ENCODE data around the gene SAE1. TPM values are rescaled to one million over a fixed set of nuclear protein-coding genes. Genes with fewer than 3 reads are reported as not detected.

Gene SAE1
- total RNA-seq, 1 donor from 2014 or later = 140 TPM

DNA sequence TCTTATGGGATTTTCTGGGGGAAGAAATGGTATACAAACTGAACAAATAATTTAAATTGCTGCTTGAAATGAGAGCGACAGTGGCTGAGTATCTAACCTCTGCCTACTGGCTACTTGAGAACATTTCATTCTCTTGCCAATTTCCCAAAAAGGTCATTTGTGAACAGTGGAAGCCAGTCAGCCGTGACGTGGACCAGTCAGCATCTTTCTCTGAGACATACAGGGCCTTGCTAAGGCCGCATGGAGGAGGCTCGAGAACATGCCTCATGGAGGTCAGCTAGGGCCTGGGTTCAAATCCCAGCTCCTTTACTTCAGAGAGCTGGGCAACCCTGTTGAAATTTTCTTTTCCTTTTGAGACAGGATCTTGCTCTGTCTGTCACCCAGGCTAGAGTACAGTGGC lies 37.4 kb upstream of the SAE1 start:
- H3K4me3 ChIP-seq (ENCODE audit: low read depth, low read length) = no peak overlapping the region
- TF ChIP-seq, protein P1, sequence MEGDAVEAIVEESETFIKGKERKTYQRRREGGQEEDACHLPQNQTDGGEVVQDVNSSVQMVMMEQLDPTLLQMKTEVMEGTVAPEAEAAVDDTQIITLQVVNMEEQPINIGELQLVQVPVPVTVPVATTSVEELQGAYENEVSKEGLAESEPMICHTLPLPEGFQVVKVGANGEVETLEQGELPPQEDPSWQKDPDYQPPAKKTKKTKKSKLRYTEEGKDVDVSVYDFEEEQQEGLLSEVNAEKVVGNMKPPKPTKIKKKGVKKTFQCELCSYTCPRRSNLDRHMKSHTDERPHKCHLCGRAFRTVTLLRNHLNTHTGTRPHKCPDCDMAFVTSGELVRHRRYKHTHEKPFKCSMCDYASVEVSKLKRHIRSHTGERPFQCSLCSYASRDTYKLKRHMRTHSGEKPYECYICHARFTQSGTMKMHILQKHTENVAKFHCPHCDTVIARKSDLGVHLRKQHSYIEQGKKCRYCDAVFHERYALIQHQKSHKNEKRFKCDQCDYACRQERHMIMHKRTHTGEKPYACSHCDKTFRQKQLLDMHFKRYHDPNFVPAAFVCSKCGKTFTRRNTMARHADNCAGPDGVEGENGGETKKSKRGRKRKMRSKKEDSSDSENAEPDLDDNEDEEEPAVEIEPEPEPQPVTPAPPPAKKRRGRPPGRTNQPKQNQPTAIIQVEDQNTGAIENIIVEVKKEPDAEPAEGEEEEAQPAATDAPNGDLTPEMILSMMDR (conservative IDR thresholded peaks at IDR 0.05; ENCODE audit: low read depth, low read length) = no peak
- no peak for DNase-seq (ENCODE audit: low read depth)

DNA sequence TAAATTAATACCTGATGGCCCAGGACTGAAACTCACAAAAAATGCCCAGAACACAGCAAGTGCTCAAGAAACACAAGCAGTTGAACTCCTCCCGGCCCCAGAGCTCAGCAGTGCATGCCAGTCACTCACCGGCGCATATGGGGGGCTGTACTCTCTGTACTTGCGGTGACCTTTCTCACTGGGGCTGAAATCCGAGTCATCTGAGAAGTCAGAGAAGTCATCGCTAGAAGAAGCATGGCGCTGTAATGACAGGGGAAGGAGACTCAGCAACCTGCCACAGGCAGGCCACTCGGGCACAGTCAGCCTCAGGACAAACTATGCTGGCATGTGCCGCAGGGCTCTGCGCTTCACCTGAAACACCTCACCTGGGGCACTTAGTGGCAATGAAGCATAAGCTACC lies 36.8 kb upstream of the SAE1 start:
- TF ChIP-seq, protein P1 (conservative IDR thresholded peaks at IDR 0.05; ENCODE audit: low read depth, low read length) = no peak
- no peak overlapping the region for H3K4me3 ChIP-seq (ENCODE audit: low read depth, low read length)
- no peak for DNase-seq (ENCODE audit: low read depth)

- DNase-seq (ENCODE audit: low read depth) = no peak
- TF ChIP-seq, protein P1 (conservative IDR thresholded peaks at IDR 0.05; ENCODE audit: low read depth, low read length) = no peak
- no peak overlapping the region for H3K4me3 ChIP-seq (ENCODE audit: low read depth, low read length)
Measured at GRCh38 chr19:47094557-47095475, 35.8 kb upstream of the SAE1 start.

GRCh38 chr19:47095476-47096099 lies 35.0 kb upstream of the SAE1 start:
- no peak overlapping the region for H3K4me3 ChIP-seq (ENCODE audit: low read depth, low read length)
- TF ChIP-seq, protein P1 (conservative IDR thresholded peaks at IDR 0.05; ENCODE audit: low read depth, low read length) = no peak
- DNase-seq (ENCODE audit: low read depth) = no peak

GRCh38 chr19:47096100-47096704 lies 34.4 kb upstream of the SAE1 start:
- no peak overlapping the region for H3K4me3 ChIP-seq (ENCODE audit: low read depth, low read length)
- DNase-seq (ENCODE audit: low read depth) = no peak
- TF ChIP-seq, protein P1 (conservative IDR thresholded peaks at IDR 0.05; ENCODE audit: low read depth, low read length) = no peak

DNA sequence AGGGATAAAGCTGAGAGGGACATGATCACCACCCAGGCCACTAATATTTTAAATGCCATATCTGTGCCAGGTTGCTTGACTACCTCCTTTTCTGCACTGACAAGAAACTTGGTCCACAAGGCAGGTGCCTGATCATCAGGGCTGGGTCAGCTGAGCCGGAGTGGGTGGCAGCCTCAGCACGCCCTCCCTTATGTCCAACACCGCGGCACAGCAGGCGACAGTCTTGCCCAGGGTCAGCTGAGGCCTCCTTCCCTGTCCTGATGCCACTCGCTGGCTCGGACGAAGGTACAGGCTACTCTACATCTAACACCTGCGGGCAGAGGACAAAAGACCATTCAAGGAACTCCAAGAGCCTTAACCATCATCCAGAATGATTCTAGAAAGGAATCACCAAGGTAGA lies 33.9 kb upstream of the SAE1 start:
- no peak overlapping the region for H3K4me3 ChIP-seq (ENCODE audit: low read depth, low read length)
- no peak for DNase-seq (ENCODE audit: low read depth)
- TF ChIP-seq, protein P1 (conservative IDR thresholded peaks at IDR 0.05; ENCODE audit: low read depth, low read length) = no peak
